ENCODE results near the gene PHACTR2. TPM values are rescaled to one million over a fixed set of nuclear protein-coding genes. Genes with fewer than 3 reads are reported as not detected.

The PHACTR2 gene
- total and polyA plus RNA-seq, 7 experiments from 2014 or later = 10.0 to 42.2 (median 21.7) TPM

DNA sequence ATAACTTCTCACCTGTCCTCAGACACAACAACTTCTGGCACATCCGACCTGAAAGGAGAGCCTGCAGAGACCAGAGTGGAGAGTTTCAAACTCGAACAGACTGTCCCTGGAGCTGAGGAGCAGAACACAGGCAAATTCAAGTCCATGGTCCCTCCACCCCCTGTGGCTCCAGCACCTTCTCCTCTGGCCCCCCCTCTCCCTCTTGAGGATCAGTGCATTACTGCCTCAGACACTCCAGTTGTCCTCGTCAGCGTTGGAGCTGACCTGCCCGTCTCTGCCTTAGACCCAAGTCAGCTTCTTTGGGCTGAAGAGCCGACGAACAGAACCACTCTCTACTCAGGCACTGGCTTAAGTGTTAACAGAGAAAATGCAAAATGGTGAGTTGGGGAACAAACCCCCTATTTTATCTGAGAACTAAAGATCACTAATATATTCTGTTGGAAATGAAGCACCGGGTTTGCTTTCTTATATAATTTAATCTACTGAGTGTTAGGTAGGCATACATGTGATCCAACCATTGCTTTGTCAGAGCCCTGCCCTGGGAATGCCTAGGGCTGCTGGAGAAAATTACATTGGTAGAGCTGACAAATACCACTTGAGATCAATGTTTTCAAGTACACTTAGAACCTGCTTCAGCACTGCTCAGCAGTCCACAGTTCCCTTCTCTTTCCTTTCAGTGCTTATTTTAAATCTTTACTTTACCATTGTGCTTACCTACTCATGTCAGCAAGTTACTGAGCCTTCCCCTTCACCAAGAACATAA lies 87.8 kb downstream of the PHACTR2 start:
- Histone ChIP-seq H3K27me3 (ENCODE audit: control insufficient read depth in 2 of 2, insufficient read depth in 2 of 2, low read length in 2 of 2) (no peaks in the 10 kb centered on the region), H3K4me3 (ENCODE audit: low read length) (no peak overlapping the region), H3K9me3 (ENCODE audit: control insufficient read depth in 2 of 3, low read length in 3 of 3) (no peaks in the 10 kb centered on the region), H3K27ac (ENCODE audit: low read depth, low read length) (no peak overlapping the region), H3K4me1 (ENCODE audit: control insufficient read depth in 2 of 2, insufficient read depth in 2 of 2, low read length in 2 of 2) (no peaks in the 10 kb centered on the region), H3K36me3 (ENCODE audit: control insufficient read depth in 2 of 3, insufficient read depth in 3 of 3, low read length in 3 of 3) (peaks cover 0 to 12% (median 0%) of the 10 kb centered on the region in 3 experiments)
- no peaks in the 10 kb centered on the region for H3K9me3 Mint-ChIP-seq
- H3K4me3 Mint-ChIP-seq = no peak overlapping the region
- no peak overlapping the region for H3K27ac Mint-ChIP-seq
- intact Hi-C loops (cut with micrococcal nuclease) = no loop called here
- DNase-seq (no peak), ATAC-seq (no peak)
- ChIA-PET CTCF (no interaction called here), POLR2A (no interaction called here)
- H3K27me3 Mint-ChIP-seq = no peaks in the 10 kb centered on the region
- H3K4me1 Mint-ChIP-seq = peaks cover 0 to 4% (median 0%) of the 10 kb centered on the region in 7 donors
- H3K36me3 Mint-ChIP-seq = peaks cover 5 to 53% (median 49%) of the 10 kb centered on the region in 5 donors

DNA sequence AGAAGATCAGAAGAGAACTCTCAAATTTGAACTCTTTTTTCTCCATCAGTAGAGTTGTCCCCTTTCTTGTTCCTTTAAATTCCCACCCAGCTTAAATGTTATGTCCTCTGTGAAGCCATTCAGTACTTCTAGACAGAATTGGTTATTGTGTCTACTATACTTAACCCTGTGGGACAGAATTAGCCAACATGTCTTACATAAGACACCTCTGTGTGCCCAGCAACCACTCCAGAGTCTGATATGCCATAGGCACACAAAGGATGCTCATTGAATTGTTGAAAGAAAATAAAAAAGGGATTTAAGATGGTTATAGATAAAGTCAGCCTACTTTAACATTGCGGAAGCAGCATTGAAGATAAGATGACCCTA lies 88.4 kb downstream of the PHACTR2 start:
- Histone ChIP-seq H3K4me3 (ENCODE audit: low read length) (no peak overlapping the region), H3K36me3 (ENCODE audit: control insufficient read depth in 2 of 3, insufficient read depth in 3 of 3, low read length in 3 of 3) (peaks cover 0 to 12% (median 0%) of the 10 kb centered on the region in 3 experiments), H3K4me1 (ENCODE audit: control insufficient read depth in 2 of 2, insufficient read depth in 2 of 2, low read length in 2 of 2) (no peaks in the 10 kb centered on the region), H3K9me3 (ENCODE audit: control insufficient read depth in 2 of 3, low read length in 3 of 3) (no peaks in the 10 kb centered on the region), H3K27ac (ENCODE audit: low read depth, low read length) (no peak overlapping the region), H3K27me3 (ENCODE audit: control insufficient read depth in 2 of 2, insufficient read depth in 2 of 2, low read length in 2 of 2) (no peaks in the 10 kb centered on the region)
- DNase-seq = no peak
- Mint-ChIP-seq H3K4me1 (peaks cover 0 to 2% (median 0%) of the 10 kb centered on the region in 7 donors), H3K27me3 (no peaks in the 10 kb centered on the region), H3K4me3 (no peak overlapping the region), H3K27ac (no peak overlapping the region), H3K36me3 (peaks cover 5 to 51% (median 46%) of the 10 kb centered on the region in 5 donors), H3K9me3 (no peaks in the 10 kb centered on the region)
- no peak for ATAC-seq
- ChIA-PET CTCF (no interaction called here), POLR2A (no interaction called here)
- intact Hi-C loops (cut with micrococcal nuclease) = no loop called here

DNA sequence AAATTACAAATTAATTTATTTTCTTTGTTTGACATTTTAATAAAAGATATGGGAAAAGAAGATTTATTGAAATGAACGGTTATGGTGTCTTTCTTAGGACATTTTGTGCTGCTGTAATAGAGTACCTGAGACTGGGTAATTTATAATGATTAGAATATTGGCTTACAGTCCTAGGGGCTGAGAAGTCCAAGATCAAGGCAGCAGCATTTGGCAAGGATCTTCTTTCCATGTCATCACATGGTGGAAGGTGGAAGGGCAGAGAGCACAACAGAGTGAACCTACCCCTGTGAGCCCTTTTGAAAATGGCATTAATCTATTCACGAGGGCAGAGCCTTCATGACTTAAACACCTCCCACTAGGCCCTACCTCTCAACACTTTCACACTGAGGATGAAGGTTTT lies 89.7 kb downstream of the PHACTR2 start:
- no peak overlapping the region for H3K27ac Mint-ChIP-seq
- peaks cover 0 to 12% (median 0%) of the 10 kb centered on the region in 3 experiments for H3K36me3 ChIP-seq (ENCODE audit: control insufficient read depth in 2 of 3, insufficient read depth in 3 of 3, low read length in 3 of 3)
- peaks cover 5 to 52% (median 45%) of the 10 kb centered on the region in 5 donors for H3K36me3 Mint-ChIP-seq

DNA sequence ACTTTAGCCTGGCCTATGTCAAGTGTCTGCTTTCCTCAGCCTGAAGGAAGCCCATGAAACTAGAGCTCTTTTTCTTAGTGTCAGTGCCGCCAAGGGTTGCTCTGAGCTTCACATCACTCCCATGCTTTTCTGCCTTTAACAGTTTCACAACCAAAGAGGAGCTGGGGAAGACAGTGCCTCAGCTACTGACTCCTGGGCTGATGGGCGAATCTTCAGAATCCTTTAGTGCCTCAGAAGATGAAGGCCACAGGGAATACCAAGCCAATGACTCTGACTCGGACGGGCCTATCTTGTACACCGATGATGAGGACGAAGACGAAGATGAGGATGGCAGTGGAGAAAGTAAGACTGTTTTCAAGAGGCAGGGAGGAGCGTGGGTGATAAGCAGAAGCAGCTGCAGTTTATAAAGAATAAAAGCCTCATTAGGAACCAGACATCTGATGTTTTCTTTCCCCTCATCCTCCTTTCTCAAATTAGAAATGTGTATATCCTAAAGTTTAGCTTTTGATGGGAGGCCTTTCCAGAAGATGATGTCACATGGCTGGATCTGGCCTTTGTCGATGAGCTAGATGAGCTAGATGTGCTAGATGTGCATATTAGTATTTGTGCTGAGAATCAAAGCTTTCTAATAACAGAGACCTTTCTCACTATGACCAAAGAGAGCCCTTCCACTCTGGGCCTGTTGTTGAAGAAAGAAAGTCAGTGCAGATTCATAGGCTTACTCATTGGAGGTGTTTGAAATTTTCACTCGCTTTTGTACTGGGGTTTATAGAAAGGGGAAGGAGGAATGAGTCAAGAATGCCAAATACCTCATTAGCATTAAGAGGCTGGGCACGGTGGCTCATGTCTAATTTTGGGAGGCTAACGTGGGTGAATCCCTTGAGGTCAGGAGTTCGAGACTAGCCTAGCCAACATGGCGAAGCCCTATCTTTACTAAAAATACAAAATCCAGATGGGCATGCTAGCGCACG lies 94.6 kb downstream of the PHACTR2 start:
- H3K9me3 ChIP-seq (ENCODE audit: control insufficient read depth in 2 of 3, low read length in 3 of 3) = no peaks in the 10 kb centered on the region
- no peaks in the 10 kb centered on the region for H3K27me3 Mint-ChIP-seq
- intact Hi-C loops (cut with micrococcal nuclease) = no loop called here
- H3K36me3 ChIP-seq (ENCODE audit: control insufficient read depth in 2 of 3, insufficient read depth in 3 of 3, low read length in 3 of 3) = peaks cover 0 to 17% (median 6%) of the 10 kb centered on the region in 3 experiments
- no peak for DNase-seq
- ATAC-seq = no peak
- no peaks in the 10 kb centered on the region for H3K4me1 ChIP-seq (ENCODE audit: control insufficient read depth in 2 of 2, insufficient read depth in 2 of 2, low read length in 2 of 2)
- no peaks in the 10 kb centered on the region for H3K9me3 Mint-ChIP-seq
- no peaks in the 10 kb centered on the region for H3K4me1 Mint-ChIP-seq
- no peak overlapping the region for H3K27ac Mint-ChIP-seq
- H3K4me3 Mint-ChIP-seq = no peak overlapping the region
- POLR2A ChIA-PET = no interaction called here
- no peak overlapping the region for H3K27ac ChIP-seq (ENCODE audit: low read depth, low read length)
- H3K4me3 ChIP-seq (ENCODE audit: low read length) = no peak overlapping the region
- CTCF ChIA-PET = no interaction called here
- H3K27me3 ChIP-seq (ENCODE audit: control insufficient read depth in 2 of 2, insufficient read depth in 2 of 2, low read length in 2 of 2) = no peaks in the 10 kb centered on the region
- H3K36me3 Mint-ChIP-seq = peaks cover 4 to 52% (median 29%) of the 10 kb centered on the region in 5 donors

More for the DNA sequence above, 89.7 kb downstream of the PHACTR2 start:
- Mint-ChIP-seq H3K4me1 (no peaks in the 10 kb centered on the region), H3K9me3 (no peaks in the 10 kb centered on the region), H3K27me3 (no peaks in the 10 kb centered on the region), H3K4me3 (no peak overlapping the region)
- H3K4me3 ChIP-seq (ENCODE audit: low read length) = no peak overlapping the region
- no peak overlapping the region for H3K27ac ChIP-seq (ENCODE audit: low read depth, low read length)
- no peak for ATAC-seq
- ChIA-PET POLR2A (no interaction called here), CTCF (no interaction called here)
- no peaks in the 10 kb centered on the region for H3K9me3 ChIP-seq (ENCODE audit: control insufficient read depth in 2 of 3, low read length in 3 of 3)
- no peaks in the 10 kb centered on the region for H3K4me1 ChIP-seq (ENCODE audit: control insufficient read depth in 2 of 2, insufficient read depth in 2 of 2, low read length in 2 of 2)
- intact Hi-C loops (cut with micrococcal nuclease) = no loop called here
- H3K27me3 ChIP-seq (ENCODE audit: control insufficient read depth in 2 of 2, insufficient read depth in 2 of 2, low read length in 2 of 2) = no peaks in the 10 kb centered on the region
- DNase-seq = no peak

DNA sequence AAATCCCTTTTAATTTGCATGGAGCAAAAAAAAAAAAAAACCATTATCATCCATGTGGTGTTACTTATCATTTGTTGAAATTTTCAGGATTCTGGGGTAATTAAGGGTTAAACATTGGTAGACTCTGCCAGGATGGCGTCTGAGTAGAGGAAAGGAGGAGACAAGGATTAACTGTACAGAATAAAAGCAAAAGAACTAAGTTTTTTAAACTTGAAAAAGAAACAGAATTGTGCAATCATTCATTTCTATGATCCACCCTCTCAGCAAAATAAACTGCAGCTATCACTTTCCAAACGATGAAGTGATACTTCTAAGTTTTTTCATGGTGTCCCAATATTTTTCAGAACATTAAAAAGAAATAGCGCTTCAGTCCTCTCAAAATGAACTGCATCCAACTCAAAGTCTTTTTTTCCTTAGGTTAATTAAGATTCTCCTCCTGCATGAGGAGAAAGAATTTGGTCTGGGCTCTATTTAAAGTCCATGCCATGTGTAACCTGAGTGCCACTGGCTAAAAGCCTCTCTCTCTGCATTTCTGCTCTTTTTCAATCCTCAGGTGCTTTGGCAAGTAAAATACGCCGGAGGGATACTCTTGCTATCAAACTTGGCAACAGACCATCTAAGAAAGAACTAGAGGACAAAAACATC lies 95.9 kb downstream of the PHACTR2 start:
- H3K4me1 ChIP-seq (ENCODE audit: control insufficient read depth in 2 of 2, insufficient read depth in 2 of 2, low read length in 2 of 2) = no peaks in the 10 kb centered on the region
- Mint-ChIP-seq H3K9me3 (no peaks in the 10 kb centered on the region), H3K27ac (no peak overlapping the region), H3K27me3 (no peaks in the 10 kb centered on the region), H3K4me3 (no peak overlapping the region), H3K4me1 (no peaks in the 10 kb centered on the region), H3K36me3 (peaks cover 4 to 53% (median 21%) of the 10 kb centered on the region in 5 donors)
- no peaks in the 10 kb centered on the region for H3K27me3 ChIP-seq (ENCODE audit: control insufficient read depth in 2 of 2, insufficient read depth in 2 of 2, low read length in 2 of 2)
- H3K27ac ChIP-seq (ENCODE audit: low read depth, low read length) = no peak overlapping the region
- no peaks in the 10 kb centered on the region for H3K9me3 ChIP-seq (ENCODE audit: control insufficient read depth in 2 of 3, low read length in 3 of 3)
- no peak overlapping the region for H3K4me3 ChIP-seq (ENCODE audit: low read length)
- ChIA-PET CTCF (no interaction called here), POLR2A (no interaction called here)
- no peak for ATAC-seq
- H3K36me3 ChIP-seq (ENCODE audit: control insufficient read depth in 2 of 3, insufficient read depth in 3 of 3, low read length in 3 of 3) = peaks cover 0 to 18% (median 6%) of the 10 kb centered on the region in 3 experiments
- DNase-seq = no peak
- intact Hi-C loops (cut with micrococcal nuclease) = no loop called here

DNA sequence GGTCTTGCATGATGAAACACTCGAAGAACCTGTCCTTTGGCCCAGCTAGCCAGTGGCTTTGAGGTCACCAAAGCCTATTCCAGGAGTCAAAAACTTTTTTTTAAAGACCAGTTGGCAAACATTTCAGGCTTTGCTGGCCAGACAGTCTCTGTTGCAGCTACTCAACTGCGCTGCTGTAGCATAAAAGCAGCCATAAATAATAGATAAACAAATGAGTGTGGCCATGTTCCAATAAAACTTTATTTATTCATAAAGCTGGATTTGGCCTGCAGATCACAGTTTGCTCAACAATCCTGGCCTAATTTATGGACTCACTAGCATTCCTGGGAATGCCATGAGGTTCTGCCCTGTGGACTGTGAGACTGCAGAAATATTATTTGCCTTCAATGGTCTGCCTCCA lies 96.6 kb downstream of the PHACTR2 start:
- intact Hi-C loops (cut with micrococcal nuclease) = no loop called here
- H3K27ac ChIP-seq (ENCODE audit: low read depth, low read length) = no peak overlapping the region
- Mint-ChIP-seq H3K9me3 (no peaks in the 10 kb centered on the region), H3K4me1 (no peaks in the 10 kb centered on the region), H3K36me3 (peaks cover 4 to 55% (median 23%) of the 10 kb centered on the region in 5 donors), H3K4me3 (no peak overlapping the region), H3K27me3 (no peaks in the 10 kb centered on the region), H3K27ac (no peak overlapping the region)
- CTCF ChIA-PET = no interaction called here
- POLR2A ChIA-PET = no interaction called here
- no peaks in the 10 kb centered on the region for H3K4me1 ChIP-seq (ENCODE audit: control insufficient read depth in 2 of 2, insufficient read depth in 2 of 2, low read length in 2 of 2)
- DNase-seq (no peak), ATAC-seq (no peak)
- no peak overlapping the region for H3K4me3 ChIP-seq (ENCODE audit: low read length)
- H3K36me3 ChIP-seq (ENCODE audit: control insufficient read depth in 2 of 3, insufficient read depth in 3 of 3, low read length in 3 of 3) = peaks cover 0 to 19% (median 6%) of the 10 kb centered on the region in 3 experiments
- H3K9me3 ChIP-seq (ENCODE audit: control insufficient read depth in 2 of 3, low read length in 3 of 3) = no peaks in the 10 kb centered on the region
- no peaks in the 10 kb centered on the region for H3K27me3 ChIP-seq (ENCODE audit: control insufficient read depth in 2 of 2, insufficient read depth in 2 of 2, low read length in 2 of 2)

Measured in naive thymus-derived CD4-positive, alpha-beta T cell (primary cell).